SK-N-SH treated with all-trans-retinoic acid at 6 μM for 48 hours (cell line): ENCODE measurements around the gene LOXHD1.

Experiments
- ATAC-seq: fragments of 200-7000 bp; cut with Tn5 transposase; 3 replicates; pipeline ENCODE4 v1.9.1; 2020; ENCODE audit warnings: mild to moderate bottlenecking, moderate library complexity
- ARNTL ChIP-seq: fragments of 450-650 bp; formaldehyde crosslinking; IDR thresholded peaks from 2 replicates; pipeline ENCODE4 v1.5.0; 2020; ENCODE audit warnings: low read depth, mild to moderate bottlenecking, moderate library complexity, borderline replicate concordance
- BACH2 ChIP-seq: fragments of 250-450 bp; sonication (Bioruptor Pico); IDR thresholded peaks from 2 replicates; pipeline ENCODE4 v1.9.0; 2021; ENCODE audit warnings: mild to moderate bottlenecking, borderline replicate concordance
- CREB5 ChIP-seq: fragments of 250-450 bp; sonication (Bioruptor Pico); IDR thresholded peaks from 2 replicates; pipeline ENCODE4 v1.5.1; 2020; ENCODE audit warnings: low read depth, mild to moderate bottlenecking, moderate library complexity
- CSDC2 ChIP-seq: fragments of 250-450 bp; sonication (Bioruptor Pico); IDR thresholded peaks from 2 replicates; pipeline ENCODE4 v1.5.0; 2020; ENCODE audit warnings: mild to moderate bottlenecking, moderate library complexity
- ESRRG ChIP-seq: fragments of 250-450 bp; sonication (Bioruptor Pico); IDR thresholded peaks from 2 replicates; pipeline ENCODE4 v1.6.1; 2021; ENCODE audit warnings: mild to moderate bottlenecking
- GLIS3 ChIP-seq: fragments of 250-450 bp; sonication (Bioruptor Pico); IDR thresholded peaks from 2 replicates; pipeline ENCODE4 v1.5.0; 2020; ENCODE audit warnings: mild to moderate bottlenecking, moderate library complexity
- ISL1 ChIP-seq: fragments of 250-450 bp; sonication (Bioruptor Pico); IDR thresholded peaks from 2 replicates; pipeline ENCODE4 v2.1.2; 2022; ENCODE audit warnings: mild to moderate bottlenecking, moderate library complexity
- OSR1 ChIP-seq: fragments of 250-450 bp; sonication (Bioruptor Pico); IDR thresholded peaks from 2 replicates; pipeline ENCODE4 v1.8.0; 2022; ENCODE audit warnings: moderate library complexity, mild to moderate bottlenecking, inconsistent platforms
- PATZ1 ChIP-seq: fragments of 250-450 bp; sonication (Bioruptor Pico); IDR thresholded peaks from 2 replicates; pipeline ENCODE4 v1.8.0; 2020; ENCODE audit warnings: mild to moderate bottlenecking, moderate library complexity, borderline replicate concordance
- PPARA ChIP-seq: fragments of 250-450 bp; sonication (Bioruptor Pico); IDR thresholded peaks from 2 replicates; pipeline ENCODE4 v1.5.0; 2020; ENCODE audit warnings: mild to moderate bottlenecking, borderline replicate concordance
- RARB ChIP-seq: fragments of 250-450 bp; sonication (Bioruptor Pico); IDR thresholded peaks from 2 replicates; pipeline ENCODE4 v1.8.0; 2021; ENCODE audit warnings: mild to moderate bottlenecking, moderate library complexity
- SNAI2 ChIP-seq: fragments of 250-450 bp; sonication (Bioruptor Pico); IDR thresholded peaks from 2 replicates; pipeline ENCODE4 v1.5.0; 2020; ENCODE audit warnings: mild to moderate bottlenecking, moderate library complexity
- TCF4 ChIP-seq: fragments of 250-450 bp; sonication (Bioruptor Pico); IDR thresholded peaks from 2 replicates; pipeline ENCODE4 v1.8.0; 2021; ENCODE audit warnings: mild to moderate bottlenecking, moderate library complexity, borderline replicate concordance
- TOX ChIP-seq: fragments of 250-450 bp; sonication (Bioruptor Pico); IDR thresholded peaks from 2 replicates; pipeline ENCODE4 v1.8.0; 2021; ENCODE audit warnings: mild to moderate bottlenecking, moderate library complexity, borderline replicate concordance
- TSHZ2 ChIP-seq: fragments of 250-450 bp; sonication (Bioruptor Pico); IDR thresholded peaks from 2 replicates; pipeline ENCODE4 v1.5.0; 2020; ENCODE audit warnings: mild to moderate bottlenecking, moderate library complexity
- ZC3H10 ChIP-seq: fragments of 250-450 bp; sonication (Bioruptor Pico); IDR thresholded peaks from 2 replicates; pipeline ENCODE4 v1.5.1; 2021; ENCODE audit warnings: mild to moderate bottlenecking, moderate library complexity
- ZFP3 ChIP-seq: fragments of 250-450 bp; sonication (Bioruptor Pico); IDR thresholded peaks from 2 replicates; pipeline ENCODE4 v1.5.0; 2020; ENCODE audit warnings: mild to moderate bottlenecking, moderate library complexity
- ZFP30 ChIP-seq: fragments of 450-650 bp; formaldehyde crosslinking; IDR thresholded peaks from 2 replicates; pipeline ENCODE4 v1.5.0; 2022; ENCODE audit warnings: mild to moderate bottlenecking, moderate library complexity
- ZNF565 ChIP-seq: fragments of 450-650 bp; formaldehyde crosslinking; conservative IDR thresholded peaks from 2 replicates; pipeline ENCODE4 v1.5.0; 2020; ENCODE audit warnings: low read depth, mild to moderate bottlenecking, moderate library complexity
- ZNF70 ChIP-seq: fragments of 450-650 bp; formaldehyde crosslinking; IDR thresholded peaks from 2 replicates; pipeline ENCODE4 v1.5.0; 2020; ENCODE audit warnings: mild to moderate bottlenecking, moderate library complexity
- ZNF8 ChIP-seq: fragments of 450-650 bp; formaldehyde crosslinking; IDR thresholded peaks from 2 replicates; pipeline ENCODE4 v1.5.0; 2020; ENCODE audit warnings: mild to moderate bottlenecking, moderate library complexity
- TF ChIP-seq, protein P1 (sequence below): fragments of 250-450 bp; sonication (Bioruptor Pico); IDR thresholded peaks from 2 replicates; pipeline ENCODE4 v1.8.0; 2021; ENCODE audit warnings: low read depth, mild to moderate bottlenecking, moderate library complexity, borderline replicate concordance

LOXHD1 gene

GRCh38 chr18:46456691-46457090, 200.3 kb downstream of the LOXHD1 start:
- ATAC-seq, result no peak
- TF ChIP-seq TCF4 (CRISPR knock-in tag) (no peak), GLIS3 (CRISPR knock-in tag) (no peak), ZFP3 (CRISPR knock-in tag) (no peak), ARNTL (CRISPR knock-in tag) (no peak)
- TF ChIP-seq, all 23 proteins: peak for 0

DNA sequence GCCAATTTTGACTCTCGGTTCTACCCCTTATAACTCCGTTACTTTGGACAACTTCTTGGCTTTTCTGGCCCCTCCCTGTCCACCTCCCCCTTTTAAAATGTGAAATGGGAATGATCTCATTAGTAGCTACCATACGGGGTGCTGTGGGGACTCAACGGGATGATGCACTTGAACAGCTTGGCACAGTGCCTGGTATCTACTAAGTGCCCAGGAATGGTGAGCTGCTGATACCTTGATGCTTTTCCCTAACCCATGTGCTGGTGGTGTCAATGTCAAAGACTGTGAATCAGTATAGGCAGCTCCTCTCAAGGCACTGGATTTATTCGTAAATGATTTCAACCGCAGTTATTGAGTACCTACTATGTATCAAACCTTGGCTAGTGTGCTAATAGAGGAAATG, 204.2 kb downstream of the LOXHD1 start:
- no peak for ATAC-seq
- TF ChIP-seq RARB, result no peak
- no peak for TF ChIP-seq PPARA (CRISPR knock-in tag)
- TF ChIP-seq ZC3H10 (CRISPR knock-in tag), result no peak
- TF ChIP-seq SNAI2 (CRISPR knock-in tag), result no peak
- no peak for TF ChIP-seq TOX (CRISPR knock-in tag)
- TF ChIP-seq ISL1 (CRISPR knock-in tag), result no peak
- TF ChIP-seq GLIS3 (CRISPR knock-in tag), result no peak
- TF ChIP-seq, protein P1, sequence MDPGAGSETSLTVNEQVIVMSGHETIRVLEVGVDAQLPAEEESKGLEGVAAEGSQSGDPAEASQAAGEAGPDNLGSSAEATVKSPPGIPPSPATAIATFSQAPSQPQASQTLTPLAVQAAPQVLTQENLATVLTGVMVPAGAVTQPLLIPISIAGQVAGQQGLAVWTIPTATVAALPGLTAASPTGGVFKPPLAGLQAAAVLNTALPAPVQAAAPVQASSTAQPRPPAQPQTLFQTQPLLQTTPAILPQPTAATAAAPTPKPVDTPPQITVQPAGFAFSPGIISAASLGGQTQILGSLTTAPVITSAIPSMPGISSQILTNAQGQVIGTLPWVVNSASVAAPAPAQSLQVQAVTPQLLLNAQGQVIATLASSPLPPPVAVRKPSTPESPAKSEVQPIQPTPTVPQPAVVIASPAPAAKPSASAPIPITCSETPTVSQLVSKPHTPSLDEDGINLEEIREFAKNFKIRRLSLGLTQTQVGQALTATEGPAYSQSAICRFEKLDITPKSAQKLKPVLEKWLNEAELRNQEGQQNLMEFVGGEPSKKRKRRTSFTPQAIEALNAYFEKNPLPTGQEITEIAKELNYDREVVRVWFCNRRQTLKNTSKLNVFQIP, result no peak
- no peak for TF ChIP-seq ZNF8 (CRISPR knock-in tag)
- no peak for TF ChIP-seq CREB5 (CRISPR knock-in tag)
- no peak for TF ChIP-seq ZNF565 (CRISPR knock-in tag)
- no peak for TF ChIP-seq CSDC2 (CRISPR knock-in tag)
- no peak for TF ChIP-seq ESRRG
- TF ChIP-seq, all 23 proteins: peak for 0

- TF ChIP-seq SNAI2 (CRISPR knock-in tag) (no peak), ESRRG (no peak), OSR1 (CRISPR knock-in tag) (no peak), CSDC2 (CRISPR knock-in tag) (no peak), ZFP3 (CRISPR knock-in tag) (no peak), ZC3H10 (CRISPR knock-in tag) (no peak), TSHZ2 (CRISPR knock-in tag) (no peak), ZNF8 (CRISPR knock-in tag) (no peak), TOX (CRISPR knock-in tag) (no peak), ISL1 (CRISPR knock-in tag) (no peak), GLIS3 (CRISPR knock-in tag) (no peak), RARB (no peak), ZNF70 (CRISPR knock-in tag) (no peak), TCF4 (CRISPR knock-in tag) (no peak), ARNTL (CRISPR knock-in tag) (no peak), ZFP30 (CRISPR knock-in tag) (no peak), PATZ1 (CRISPR knock-in tag) (no peak), PPARA (CRISPR knock-in tag) (no peak), BACH2 (no peak)
- TF ChIP-seq, protein P1, result no peak
- ATAC-seq, result no peak
These were observed 207.5 kb downstream of the LOXHD1 start for GRCh38 chr18:46449499-46449898.
